GM12892 (cell line): ENCODE data around the gene GALT.

Source experiments
- DNase-seq: peaks from one replicate; pipeline ENCODE4 v3.0.0; 2011; ENCODE audit not compliant: insufficient read length
- FAIRE-seq: peaks from 2 replicates; lab custom pipeline; 2011; peaks lifted over from hg19 to GRCh38; lab: Jason Lieb, UNC
- POLR2A ChIP-seq: IDR thresholded peaks from 2 replicates; pipeline ENCODE4 v1.6.1; 2011; ENCODE audit warnings: low read depth, low read length, control low read depth
- POLR2AphosphoS5 ChIP-seq: IDR thresholded peaks from 2 replicates; pipeline ENCODE4 v1.6.1; 2011; ENCODE audit warnings: low read depth, low read length, control low read depth
- TAF1 ChIP-seq: IDR thresholded peaks from 2 replicates; pipeline ENCODE4 v1.6.1; 2011; ENCODE audit warnings: low read depth, mild to moderate bottlenecking, control low read depth, low read length, borderline replicate concordance

Gene GALT

DNA sequence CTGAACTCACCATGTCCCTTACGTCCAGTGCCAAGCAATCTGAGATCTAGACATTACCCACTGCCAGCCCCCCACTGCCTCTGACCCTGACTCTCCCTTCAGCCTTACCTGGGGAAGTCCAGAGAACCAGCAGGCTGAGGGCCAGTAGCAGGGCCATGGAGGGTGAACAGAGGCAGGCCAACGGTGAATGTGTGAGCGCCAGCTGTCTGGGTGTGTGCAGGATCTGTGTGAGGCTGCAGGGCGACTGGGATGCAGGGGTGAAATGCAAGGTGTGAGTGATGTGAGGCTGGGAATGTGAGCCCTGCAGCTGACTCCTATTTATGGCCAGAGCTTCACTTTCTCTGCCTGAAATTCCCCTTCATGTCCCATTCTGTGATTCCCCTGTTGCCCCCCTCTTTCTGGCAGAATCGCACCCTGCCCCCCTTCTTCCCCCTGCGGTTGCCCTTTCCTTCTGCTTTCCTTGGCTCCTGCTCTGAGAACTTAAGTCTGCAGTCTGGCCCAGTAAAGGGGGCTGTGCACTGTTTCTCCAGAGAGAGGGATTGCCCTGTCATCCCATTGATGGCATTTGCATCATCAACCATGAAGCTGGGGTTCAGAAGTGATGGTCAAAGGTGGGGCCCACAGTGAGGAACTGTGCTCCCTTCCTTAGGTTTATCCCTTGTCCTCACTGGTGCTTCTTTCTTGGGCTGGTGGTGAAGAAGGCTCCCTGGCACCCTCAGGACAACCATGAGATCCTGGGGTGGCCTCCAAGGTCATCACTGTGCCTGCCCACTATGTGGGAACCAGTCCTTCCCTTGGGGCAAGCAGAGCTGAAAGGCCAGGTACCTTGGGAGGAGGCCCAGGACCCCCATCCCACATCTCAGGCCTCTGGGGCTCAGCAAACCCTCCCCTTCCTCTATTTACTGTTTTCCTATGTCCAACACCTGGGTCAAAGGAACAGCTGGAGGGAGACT lies 44.8 kb downstream of the GALT start, which contains the start of gene CCL19:
Gene CCL19 (minus strand): TSS at position 294 of the 953 bp plus-strand sequence. CDS start 137 bp downstream, at position 157.
- DNase-seq (no peak), FAIRE-seq (no peak)
- TF ChIP-seq POLR2AphosphoS5: no peak
- no peak for TF ChIP-seq TAF1
- TF ChIP-seq POLR2A: no peak

DNA sequence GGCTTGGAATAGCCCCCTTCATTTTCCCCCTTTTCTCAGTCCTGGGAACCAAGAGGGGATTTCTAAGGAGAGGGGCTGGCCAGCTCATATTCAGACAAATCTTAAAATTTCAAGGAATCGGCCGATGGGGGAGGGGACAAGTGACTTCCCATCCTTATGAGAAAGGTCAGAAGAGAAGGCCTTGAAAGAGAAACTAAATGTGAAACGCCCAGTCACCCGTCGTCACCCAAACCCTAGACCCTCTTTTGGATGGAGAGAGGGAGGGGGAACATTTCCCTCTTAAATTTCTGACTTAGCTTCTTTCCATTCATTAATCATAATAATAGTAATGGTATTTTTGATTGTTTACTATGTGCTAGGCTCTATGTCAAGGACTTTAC lies 45.5 kb downstream of the GALT start:
- no peak for TF ChIP-seq POLR2AphosphoS5
- no peak for TF ChIP-seq POLR2A
- no peak for TF ChIP-seq TAF1
- FAIRE-seq (no peak), DNase-seq (no peak)

DNA sequence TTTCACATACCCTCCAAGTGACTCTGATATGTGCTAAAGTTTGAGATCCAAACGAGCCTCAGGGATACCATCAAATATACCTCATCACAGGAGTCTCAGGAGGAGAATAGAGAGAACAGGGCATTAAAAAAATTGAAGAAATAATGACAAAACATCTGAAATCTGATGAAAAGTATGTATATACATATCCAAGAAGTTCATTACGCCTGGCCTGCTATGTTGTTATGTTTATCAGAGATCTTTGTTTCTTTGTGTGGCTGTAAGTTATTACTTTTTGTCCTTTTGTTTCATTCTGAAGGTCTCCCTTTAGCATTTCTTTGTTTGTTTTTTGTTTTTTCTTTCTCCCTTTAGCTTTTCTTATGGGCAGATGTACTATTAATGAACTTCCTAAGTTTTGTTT lies 47.1 kb downstream of the GALT start:
- no peak for FAIRE-seq

GRCh38 chr9:34694811-34695210 lies 48.3 kb downstream of the GALT start:
- FAIRE-seq (no peak), DNase-seq (no peak)
- no peak for TF ChIP-seq POLR2AphosphoS5

More for the DNA sequence above, 47.1 kb downstream of the GALT start:
- TF ChIP-seq TAF1 (no peak), POLR2AphosphoS5 (no peak), POLR2A (no peak)
- DNase-seq: no peak
